DMS153 treated with DMSO at 0.1 percent for 48 hours (cell line): ENCODE measurements around the gene SLC16A7.
"Not testable (repeated sequence)": the region's sequence is repeated elsewhere in the genome, so short reads cannot be mapped to it uniquely, and the experiment has no call there.

Experiments
- DNase-seq: peaks from one replicate; lab custom pipeline; 2025; ENCODE audit not compliant: unreplicated experiment; lab: John Stamatoyannopoulos, UW

SLC16A7 gene

GRCh38 chr12:59595883-59596540 lies at the start of gene SLC16A7:
Gene SLC16A7, plus strand, starts transcription at chr12:59596029. Its CDS starts 108,773 bp downstream, at chr12:59704802.
- DNase-seq = peak; percentile 80

GRCh38 chr12:59548930-59549329 lies 46.9 kb upstream of the SLC16A7 start:
- no peak for DNase-seq

- DNase-seq = no peak
These were observed 36.1 kb upstream of the SLC16A7 start for GRCh38 chr12:59559696-59560095.

- no peak for DNase-seq
These were observed 25.7 kb upstream of the SLC16A7 start for GRCh38 chr12:59570145-59570544.

- no peak for DNase-seq
These were observed 21.4 kb upstream of the SLC16A7 start for GRCh38 chr12:59574406-59574805.

- no peak for DNase-seq
These were observed 20.0 kb upstream of the SLC16A7 start for GRCh38 chr12:59575826-59576225.

GRCh38 chr12:59578254-59578653 lies 17.6 kb upstream of the SLC16A7 start:
- DNase-seq = no peak

DNA sequence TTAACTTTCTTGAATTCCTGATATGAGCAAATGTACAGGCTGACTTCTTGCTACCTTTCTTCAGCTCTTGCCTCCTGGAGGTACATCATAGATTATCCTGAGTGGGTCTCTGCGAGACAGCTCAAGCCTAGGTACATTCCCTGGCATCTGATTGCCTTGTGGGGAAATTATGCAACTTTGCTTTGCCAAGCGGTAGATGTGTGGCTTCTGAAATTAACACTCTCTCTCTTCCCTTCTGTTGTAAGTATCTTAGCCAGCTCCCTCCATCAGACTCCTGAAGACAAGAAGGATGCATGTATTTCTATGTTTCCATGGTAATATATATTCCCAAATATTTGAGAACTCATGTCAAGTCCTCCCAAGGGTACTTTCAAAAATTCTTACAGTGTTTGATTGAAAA lies 16.2 kb upstream of the SLC16A7 start:
- DNase-seq = no peak

- DNase-seq = no peak
These were observed 15.8 kb upstream of the SLC16A7 start for GRCh38 chr12:59580050-59580449.

DNA sequence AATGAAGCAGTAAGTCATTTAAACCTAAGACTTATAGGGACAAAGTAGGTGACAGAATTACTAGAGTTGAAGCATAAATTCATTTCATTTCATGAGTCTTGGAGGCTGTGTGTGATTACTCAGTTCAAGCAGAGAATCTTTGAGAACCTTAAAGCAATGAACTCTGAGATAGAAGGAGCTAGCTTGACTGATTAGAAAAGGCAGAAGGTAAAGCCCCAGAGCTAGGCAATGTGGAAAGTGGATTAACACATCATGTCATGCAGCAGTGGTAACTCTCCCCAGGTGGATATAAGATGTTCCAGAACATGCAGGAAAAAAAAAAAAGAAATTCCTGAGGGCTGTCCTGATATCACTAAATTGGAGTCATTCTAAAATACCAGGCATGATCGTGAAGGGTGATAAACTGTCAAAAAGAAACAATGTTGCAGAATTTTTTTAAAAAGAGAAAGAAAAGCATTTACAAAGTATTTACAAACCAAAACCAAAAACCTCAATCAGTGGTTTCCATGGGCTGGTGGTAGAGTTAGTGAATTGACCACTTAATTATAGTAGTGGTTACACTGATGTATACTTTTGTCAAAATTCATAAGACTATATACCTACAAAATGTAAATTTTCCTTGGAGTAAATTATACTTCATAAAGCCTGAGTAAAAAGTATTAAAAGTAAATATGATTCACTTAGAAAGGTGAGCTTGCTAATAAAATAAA lies 12.7 kb upstream of the SLC16A7 start:
- no peak for DNase-seq

DNA sequence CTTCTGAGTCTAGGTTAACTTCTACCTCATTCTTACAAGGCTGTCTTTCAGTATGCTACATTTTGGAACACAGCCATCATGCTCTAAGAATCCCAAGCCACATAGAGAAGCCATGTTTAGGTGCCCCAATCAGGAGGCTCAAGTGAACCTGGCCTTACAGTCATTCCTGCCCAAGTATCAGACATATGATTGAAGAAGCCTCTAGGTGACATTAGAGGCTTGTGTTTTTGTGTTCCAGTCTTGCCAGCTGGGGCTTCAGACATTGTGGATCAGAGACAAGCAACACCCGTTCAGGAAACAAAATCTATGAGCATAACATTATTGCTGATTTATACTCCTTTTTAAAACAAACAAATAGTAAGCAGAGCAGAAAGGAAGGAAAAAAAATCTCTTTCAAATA lies 8.1 kb upstream of the SLC16A7 start:
- DNase-seq = no peak

- DNase-seq = no peak
These were observed 2.1 kb upstream of the SLC16A7 start for GRCh38 chr12:59593761-59594160.

GRCh38 chr12:59594943-59595500 lies 807 bp upstream of the SLC16A7 start:
- no peak for DNase-seq

DNA sequence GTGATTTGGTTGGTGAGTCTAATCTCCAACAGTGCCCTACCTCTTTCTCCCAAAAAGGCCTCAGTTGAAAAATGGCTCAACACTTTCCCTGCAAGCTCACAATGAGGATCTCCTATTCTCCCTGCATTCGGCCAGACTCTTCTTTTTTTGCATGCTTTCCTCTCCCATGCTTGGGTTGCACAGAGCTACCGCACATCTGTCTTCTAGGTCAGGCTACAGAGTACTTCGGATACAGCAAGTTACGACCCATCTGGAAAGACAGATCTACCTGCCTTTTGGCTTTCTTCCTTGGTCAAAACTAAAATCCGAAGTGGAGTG lies 305 bp upstream of the SLC16A7 start:
- DNase-seq = no peak

- DNase-seq = no peak
These were observed 1.6 kb downstream of the SLC16A7 start for GRCh38 chr12:59597385-59597781.

GRCh38 chr12:59600171-59600570 lies 4.3 kb downstream of the SLC16A7 start:
- DNase-seq = no peak

GRCh38 chr12:59603754-59604153 lies 7.9 kb downstream of the SLC16A7 start:
- no peak for DNase-seq

- not testable (repeated sequence) for DNase-seq
These were observed 17.1 kb downstream of the SLC16A7 start for GRCh38 chr12:59612823-59613434.

DNA sequence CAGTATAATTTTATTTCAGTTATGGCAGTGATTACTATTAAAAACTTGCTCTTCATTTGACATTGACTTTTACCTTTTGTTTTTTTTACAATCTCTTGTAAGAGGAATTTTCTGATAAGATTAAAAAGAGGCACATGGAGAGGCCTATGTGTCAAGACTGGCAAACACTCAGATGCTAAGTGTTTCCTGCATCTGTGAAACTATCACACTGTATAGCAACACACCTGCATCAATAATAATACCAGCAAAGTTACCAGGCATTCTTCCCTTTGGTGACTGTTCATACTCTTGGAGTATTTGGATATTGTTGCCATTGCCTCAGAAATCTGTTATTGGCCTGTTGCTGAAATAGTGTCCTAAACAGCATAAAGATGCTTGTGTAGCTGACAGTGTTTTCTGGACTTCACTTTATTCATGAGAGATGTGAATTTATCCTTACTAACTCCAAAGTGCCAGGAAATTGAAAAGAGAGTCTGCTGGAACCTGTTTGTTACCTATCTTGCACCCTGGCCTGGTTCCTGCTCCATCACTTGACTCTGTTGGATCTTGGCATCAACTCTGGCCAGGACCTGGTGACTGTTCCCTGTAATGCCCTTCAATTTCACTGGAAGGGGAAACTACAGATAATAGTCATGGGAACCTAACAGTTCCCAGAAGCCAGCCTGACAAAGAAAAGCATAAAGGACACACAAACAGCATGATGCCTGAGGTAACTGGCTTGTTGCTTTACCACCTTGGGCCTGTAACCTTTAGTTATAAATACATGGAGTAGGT lies 19.8 kb downstream of the SLC16A7 start:
- no peak for DNase-seq

DNA sequence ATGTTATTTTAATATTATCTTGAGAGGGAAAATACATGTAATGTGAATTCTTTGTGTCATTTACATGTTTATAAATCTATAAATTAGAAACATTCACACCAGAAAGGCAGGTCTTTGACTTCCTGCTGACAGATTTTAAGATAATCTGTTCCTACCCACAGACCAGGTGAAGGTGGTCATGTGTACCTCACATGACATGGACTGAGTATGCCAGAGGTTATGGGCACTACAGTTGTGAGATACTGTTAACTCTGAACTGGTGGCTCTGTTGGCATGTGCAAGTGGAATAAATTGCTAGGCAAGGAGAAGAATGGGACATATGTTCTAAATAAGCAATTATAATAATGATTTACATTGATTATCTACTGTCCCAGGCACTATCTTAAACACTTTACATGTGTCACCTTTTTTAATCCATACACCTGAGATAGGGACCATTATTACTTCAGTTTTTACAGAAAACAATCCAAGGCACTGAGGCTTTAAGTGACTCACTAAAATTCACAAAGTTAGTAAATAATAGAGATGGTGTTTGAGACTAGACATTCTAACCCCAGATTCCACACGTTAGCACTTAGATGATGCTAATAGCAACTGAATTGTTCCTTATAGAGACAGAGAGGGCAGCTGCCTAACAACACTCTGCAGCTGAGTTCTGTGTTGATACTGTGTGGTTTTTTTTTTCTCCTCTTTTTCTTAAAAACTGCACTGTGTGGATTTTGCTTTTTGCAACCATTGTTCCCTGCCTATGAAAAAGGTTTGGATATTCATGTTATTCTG lies 23.8 kb downstream of the SLC16A7 start:
- DNase-seq = no peak

- DNase-seq = no peak
These were observed 24.5 kb downstream of the SLC16A7 start for GRCh38 chr12:59620326-59620725.
